ENCODE results near the gene KLHDC7B.

Gene KLHDC7B

DNA sequence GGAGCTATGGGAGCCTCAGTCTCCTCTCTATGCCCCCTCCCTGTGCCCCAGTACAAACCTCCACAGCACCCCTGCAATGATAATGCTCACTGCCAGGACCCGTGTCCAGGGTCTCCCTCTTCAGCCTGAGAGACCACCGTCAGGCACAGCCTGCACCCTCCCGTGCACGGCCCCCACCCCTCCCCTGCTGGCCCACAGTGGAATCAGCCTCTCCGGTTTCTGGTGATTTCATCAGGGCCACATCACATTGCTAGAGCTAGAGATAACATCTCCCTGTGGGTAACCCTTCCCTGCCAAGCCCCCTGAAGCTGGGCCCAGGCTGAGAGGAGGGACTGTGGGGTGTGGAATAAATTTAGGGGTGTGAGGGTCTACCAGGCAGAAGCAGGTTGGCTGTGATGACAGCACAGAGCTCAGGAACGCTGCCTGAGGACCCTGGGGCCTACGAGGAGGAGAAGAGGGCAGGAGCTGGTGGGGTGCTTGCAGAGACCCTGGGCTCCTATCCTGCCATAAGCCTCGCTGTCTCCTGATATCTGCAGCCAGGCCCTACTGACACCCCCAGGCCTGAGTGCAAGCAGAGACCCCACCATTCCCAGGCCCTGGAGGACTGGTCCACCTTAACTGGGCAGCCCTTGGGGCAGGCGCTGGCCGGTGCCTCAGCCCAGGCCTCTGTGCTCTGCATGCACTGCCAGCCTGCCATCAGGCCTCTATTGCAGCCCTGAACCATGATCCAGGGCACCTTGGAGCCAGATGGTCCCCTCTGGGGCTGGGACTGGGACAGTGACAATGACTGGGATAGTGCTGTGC, at the start of gene KLHDC7B:
Gene KLHDC7B, plus strand, starts transcription at position 378 of the 804 bp plus-strand sequence. Its CDS starts 345 bp downstream, at position 723.
- DNase-seq (ENCODE audit: low read depth in 2 of 2, low spot score in 1 of 2), result no peak

DNA sequence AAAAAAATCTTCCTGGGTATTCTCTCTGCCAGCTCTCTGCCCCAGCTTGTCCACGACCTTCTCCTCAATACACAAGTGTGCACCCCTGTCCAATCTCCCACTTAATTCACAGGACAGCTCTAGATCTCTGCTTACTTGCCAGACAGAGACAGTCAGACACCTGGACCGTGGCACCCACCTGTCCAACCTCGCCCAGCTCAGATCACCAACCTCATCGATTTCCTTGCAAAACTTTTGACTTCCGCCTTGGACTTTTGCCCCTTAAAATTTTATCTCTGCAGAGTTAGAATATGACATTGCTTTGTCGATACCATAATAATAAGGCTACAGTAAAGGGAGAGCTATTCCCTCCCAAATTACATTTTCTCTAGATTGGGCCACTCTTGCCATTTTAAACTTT, 48.6 kb upstream of the KLHDC7B start:
- no peak for DNase-seq (ENCODE audit: low read depth in 2 of 2, low spot score in 1 of 2)

DNA sequence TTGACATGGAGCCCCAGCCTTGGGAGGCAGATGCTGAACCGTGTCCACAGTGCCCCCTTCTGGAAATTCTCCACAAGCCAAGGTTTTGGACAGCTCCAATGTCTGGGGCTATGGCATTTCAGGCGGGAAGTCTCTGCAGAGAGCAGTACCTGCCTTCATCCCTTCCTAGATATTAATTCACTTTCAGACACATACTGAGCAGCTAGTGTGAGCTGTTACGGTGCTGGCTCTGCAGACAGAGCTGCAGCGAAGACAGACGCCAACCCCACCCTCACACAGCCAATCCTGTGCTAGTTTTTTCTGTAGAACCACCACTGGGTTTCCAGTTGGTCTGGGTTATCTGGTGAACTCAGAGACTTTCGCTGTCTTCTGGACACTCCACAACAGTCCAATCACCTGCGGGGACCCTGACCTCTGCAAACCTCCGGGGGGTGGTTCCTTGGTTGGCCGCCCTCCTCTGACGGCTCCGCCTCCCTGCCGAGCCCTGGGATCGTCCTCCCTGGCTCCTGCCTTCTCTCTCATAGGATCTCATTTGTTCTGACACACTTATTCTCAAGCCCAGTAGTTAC, 47.3 kb upstream of the KLHDC7B start:
- peak; percentile 42 to 49 for DNase-seq (ENCODE audit: low read depth in 2 of 2, low spot score in 1 of 2)

DNA sequence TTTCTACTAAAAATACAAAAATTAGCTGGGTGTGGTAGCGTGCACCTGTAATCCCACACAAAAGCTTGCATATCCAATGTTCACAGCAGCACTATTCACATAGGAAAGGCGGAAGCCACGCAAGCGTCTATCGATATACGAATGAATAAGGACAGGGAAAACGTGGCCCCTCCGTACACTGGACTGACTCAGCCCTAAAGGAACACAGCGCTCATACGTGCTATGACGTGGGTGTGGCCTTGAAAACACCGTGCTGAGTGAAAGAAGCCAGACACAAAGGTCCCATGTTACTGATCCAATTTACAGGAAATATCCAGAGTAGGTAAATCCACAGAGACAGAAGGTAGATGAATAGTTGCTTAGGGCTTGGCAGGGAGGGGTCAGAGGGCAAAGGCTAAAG, 45.2 kb upstream of the KLHDC7B start:
- DNase-seq (ENCODE audit: low read depth in 2 of 2, low spot score in 1 of 2), result no peak

DNA sequence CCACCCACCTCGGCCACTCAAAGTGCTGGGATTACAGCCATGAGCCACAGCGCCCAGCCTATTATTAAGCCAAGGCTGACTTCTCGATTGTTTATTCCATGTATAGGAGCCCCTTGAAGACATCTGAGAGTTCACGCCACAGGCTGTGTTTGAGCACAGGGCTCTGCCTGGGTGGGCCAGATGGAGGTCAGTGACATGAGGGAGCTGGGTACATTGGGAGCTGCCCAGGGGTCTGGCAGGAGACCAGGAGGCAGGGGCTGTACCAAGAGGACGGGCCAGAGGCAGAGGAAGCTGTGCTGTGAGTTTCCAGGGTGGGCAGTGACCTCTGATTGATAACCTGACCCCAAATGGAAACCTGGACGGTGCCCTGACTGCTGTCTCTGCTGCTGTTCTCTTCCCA, 43.6 kb upstream of the KLHDC7B start:
- no peak for DNase-seq (ENCODE audit: low read depth in 2 of 2, low spot score in 1 of 2)

DNA sequence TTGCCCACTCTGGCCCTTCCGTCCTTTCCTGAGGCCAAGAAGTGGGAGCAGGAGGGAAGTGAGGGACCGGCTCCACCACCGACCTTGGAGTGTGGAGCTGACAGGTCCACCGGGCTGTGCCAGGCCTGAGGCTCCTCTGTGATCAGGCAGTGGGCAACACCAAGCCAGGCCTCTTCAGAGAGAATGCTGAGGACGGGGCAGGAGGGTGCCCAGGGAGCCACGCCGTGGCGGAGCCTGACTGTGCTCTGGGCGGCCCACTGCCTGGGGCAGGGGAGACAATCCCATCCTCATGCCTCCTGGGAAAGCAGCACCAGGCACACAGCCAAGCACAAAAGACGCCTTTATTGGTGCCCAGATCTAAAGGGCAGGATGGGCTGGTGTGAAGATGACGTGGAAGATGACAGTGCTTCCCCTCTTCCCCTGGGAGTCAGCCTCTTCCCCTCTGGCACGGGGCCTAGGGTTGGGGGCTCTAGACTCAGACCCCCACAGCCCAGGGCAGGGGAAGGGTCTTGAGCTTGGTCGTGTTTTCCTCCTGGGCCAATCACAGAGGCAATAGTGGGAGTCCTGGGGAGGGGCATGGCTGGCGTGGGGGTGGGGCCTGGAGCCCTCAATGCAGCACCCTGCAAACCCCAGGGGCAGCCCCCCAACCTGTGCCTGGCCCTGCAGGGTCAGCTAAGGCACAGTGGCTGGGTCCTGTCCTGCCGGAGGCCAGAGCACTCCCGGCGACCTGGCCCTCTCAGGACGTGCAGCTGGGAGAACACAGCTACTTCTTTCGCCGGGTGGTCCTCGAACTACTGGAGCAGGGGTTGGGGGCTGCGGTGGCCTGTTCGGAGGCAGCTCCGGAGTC, 42.8 kb upstream of the KLHDC7B start:
- no peak for DNase-seq (ENCODE audit: low read depth in 2 of 2, low spot score in 1 of 2)

DNA sequence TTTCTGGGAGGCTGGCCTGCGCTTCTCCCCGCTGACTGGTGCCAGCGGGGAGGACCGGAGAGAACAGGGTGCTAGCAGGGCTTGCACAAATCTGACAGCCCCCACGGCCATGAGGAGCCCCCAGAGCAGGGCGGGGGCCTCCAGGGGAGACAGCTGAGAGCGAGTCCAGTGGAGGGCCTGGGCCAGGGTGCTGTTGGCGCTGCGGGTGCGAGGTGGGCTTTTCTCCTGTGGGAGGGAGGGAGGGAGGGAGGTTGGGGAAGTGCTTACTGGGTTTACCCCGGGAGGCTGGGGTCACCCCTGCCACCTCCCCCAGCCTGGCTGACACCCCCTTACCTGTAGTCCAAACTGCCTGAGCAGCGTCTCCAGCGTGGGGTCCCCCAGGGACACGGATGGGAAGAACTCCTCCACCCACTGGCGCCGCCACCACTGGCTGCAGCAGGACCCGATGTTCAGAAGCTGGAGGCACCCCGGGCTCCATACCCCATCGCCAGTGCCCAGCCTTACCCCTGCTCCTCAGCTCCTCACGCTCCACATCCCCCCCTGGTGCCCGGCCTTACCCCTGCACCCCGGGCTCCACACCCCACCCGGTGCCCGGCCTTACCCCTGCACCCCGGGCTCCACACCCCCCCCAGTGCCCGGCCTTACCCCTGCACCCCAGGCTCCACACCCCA, 42.1 kb upstream of the KLHDC7B start:
- DNase-seq (ENCODE audit: low read depth in 2 of 2, low spot score in 1 of 2), result no peak

DNA sequence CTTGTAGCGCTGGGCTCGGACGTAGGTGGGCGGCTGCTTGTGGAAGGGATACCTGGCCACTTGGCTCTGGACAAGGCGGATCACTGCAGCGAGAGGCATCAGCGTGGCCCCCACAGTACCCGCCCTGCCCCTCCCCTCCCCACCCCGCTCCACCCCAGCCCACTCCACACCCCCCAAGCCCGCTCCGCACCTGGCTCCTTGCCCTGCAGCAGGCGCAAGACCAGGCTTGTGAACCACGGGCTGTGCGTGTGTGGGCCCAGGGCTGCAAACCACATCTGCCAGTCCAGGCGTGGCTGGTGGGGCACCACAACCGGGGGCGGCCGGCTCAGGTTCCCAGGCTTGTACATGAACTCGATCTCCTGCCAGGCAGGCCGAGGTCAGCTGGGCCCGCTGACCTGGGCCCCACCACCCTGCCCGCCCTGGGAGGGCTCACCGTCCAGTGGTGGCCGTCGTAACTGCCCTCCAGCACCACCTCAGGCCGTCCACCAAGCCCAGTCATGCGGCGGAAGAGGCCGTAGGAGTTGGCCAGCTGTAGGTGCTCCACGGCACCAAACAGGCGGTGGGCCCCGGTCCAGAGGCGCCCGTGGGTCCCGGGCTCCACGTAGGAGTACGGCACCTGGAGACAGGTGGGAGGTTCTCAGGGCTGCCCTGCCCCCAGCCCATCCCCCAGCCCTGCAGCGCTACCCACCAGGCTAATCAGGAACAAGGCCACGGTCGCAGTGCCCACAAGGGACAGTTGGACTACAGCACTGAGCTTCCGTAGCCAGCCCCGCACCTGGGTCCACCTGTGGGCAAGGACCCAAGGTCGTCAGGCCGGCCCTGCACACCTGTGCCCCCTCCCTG, 41.1 kb upstream of the KLHDC7B start:
- no peak for DNase-seq (ENCODE audit: low read depth in 2 of 2, low spot score in 1 of 2)

DNA sequence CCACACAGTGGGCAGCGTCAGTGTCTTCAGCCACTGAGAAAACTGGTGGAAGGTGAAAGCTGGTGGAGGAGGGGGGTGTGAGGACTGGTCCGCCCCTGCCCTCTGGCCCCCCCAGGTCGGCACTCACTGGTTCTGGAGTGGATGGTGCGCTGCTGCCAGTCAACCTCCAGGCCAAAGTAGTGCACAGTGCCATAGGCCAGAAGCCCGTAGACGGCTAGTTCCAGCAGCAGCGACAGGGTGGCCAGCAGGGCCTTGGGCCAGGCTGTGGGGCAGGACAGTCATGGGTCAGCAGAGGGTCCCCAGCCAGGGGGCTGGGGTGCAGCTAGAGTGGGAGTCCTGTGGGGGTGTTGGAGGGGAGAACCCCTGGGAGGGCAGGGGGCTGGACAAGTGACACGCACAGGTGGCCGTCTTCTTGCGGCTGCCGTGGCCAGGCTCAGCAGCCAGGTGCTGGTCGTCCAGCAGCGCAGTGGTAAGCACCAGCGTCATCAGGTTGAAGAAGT, 40.4 kb upstream of the KLHDC7B start:
- DNase-seq (ENCODE audit: low read depth in 2 of 2, low spot score in 1 of 2), result no peak

DNA sequence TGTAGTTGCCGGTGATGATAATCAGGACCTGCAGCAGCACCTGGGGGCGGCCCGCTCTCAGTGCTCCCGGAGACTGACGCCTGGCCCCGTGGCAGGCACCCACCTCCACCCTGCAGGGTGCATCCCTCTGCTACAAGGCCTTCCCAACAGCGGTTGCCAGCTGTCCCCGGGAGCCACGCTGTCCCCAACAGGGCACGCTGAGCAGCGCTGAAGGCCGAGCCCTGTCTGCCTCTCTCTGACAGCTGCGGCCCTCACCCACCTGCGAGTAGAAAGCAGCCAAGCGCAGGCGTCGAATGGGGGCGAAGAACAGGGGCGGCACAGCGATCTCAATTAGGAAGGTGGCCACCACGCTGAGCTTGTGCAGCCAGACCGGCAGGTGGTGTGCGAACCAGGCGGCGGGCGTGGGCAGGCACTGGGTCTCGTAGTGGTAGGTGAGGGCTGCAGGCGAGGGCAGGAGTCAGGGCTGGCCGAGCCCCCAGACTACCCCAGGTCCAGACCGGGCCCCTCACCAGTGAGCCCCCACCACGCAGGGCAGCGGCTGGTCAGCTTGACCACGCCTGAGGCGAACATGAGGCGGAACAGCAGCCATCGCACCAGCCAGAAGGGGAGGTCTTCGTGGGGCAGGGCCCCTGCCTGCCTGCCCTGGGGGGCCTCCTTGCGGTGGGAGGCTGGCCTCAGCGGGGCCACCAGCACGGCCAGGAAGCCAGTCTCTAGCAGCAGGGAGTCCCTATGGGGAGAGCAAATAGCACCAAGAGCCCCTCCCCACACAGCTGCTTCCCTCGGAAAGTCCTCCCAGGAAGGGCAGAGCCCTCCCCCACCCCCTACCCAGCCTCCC, 39.7 kb upstream of the KLHDC7B start:
- DNase-seq (ENCODE audit: low read depth in 2 of 2, low spot score in 1 of 2), result no peak

DNA sequence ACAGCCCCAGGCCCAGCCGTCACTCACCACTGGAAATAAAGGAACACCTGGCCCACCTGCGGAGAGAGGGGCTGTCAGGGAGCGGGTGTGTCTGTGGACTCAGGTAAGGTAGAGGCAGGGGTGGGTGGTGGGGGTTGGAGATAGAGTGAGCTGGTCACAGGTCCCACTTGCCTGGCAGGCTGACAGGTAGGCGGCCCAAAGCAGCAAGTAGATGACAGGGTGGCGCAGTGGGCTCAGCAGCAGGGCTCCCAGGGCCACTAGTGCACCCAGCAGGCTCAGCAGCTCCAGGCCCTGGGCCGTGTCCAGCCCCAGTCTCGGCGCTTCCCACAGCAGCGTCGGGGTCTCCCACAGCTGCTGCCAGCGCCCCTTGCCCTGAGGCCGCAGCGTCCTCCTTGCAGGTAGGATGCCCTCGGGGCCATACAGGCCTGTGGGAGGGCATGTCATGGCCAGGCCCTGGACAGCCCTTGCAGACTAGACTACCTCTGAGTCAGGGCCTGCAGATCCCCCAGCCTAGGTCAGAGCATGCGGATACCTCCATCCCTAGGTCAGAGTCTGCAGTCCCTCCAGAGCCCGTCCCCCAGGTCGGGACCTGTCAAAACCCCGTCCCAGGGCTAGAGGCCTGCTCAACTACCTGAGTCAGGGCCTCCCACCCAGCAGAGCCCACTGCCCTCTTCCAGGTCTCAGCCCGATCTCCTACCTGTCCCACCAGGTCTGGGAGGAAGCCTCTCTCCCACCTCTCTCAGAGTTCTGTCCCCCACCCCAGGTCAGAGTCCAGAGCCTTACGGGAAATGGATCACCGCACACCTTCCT, 38.9 kb upstream of the KLHDC7B start:
- no peak for DNase-seq (ENCODE audit: low read depth in 2 of 2, low spot score in 1 of 2)

DNA sequence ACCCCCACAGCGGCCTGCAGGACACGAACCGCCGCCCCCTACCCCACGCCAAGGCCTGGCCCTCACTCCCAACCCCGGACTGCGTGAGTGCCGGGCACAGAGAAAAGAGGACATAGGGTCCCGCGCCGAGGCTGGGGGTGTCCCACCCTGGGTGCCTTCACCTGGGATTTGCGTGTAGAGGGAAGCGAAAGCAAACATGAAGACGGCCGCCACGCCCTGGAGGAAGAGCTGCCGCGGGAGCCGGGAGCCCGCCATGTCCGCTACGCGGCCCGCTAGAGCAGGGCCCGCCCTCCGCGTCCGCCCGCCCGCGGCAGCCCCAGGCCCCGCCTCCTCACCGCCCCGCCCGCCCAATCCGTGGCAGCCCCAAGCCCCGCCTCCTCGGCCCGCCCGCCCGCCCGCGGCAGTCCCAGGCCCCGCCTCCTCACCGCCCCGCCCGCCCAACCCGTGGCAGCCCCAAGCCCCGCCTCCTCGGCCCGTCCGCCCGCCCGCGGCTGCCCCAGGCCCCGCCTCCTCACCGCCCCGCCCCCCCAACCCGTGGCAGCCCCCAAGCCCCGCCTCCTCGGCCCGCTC, 38.2 kb upstream of the KLHDC7B start, which contains the start of gene LMF2:
Gene LMF2, minus strand, starts transcription at position 282 of the 570 bp plus-strand sequence. Its CDS starts 27 bp downstream, at position 255.
- DNase-seq (ENCODE audit: low read depth in 2 of 2, low spot score in 1 of 2), result peak; percentile 79 to 87

DNA sequence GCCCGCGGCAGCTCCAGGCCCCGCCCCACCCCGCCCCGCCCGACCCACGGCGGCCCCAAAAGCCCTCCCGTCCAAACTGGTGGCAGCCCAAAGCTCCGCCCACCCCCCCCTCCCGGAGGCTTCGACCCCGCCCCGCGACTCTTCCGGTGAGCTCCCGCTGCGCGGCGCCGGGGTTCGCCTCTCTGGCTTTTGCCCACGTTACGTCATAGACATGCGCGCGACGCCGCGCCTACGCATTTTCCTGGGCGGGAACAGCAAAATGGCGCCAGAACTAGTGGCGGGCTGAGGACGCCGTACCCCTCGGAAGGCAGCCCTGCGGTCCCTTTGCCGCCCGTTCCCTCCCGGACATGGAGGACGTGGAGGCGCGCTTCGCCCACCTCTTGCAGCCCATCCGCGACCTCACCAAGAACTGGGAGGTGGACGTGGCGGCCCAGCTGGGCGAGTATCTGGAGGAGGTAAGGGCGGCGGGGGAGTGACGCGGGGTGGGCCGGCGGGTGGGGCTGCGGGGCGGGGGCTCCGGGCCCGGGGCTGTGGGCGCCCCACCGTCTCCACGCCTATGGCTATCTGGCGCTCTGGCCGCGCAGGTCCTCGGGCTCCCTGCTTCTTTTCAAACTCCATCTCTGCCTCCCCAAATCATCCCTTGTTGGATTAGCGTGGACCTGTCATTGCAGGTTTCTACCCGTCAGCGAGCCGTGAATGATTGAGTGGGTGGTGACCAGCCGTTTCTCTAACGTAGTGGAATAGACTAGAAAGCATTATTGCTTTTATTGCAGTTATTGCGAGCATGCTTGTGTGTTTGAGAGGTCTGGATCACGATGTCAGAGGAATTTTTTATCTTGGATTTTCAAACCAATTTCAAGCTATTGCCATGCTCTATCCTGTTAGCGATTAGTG, 37.5 kb upstream of the KLHDC7B start, which contains the start of gene NCAPH2:
Gene NCAPH2, plus strand, starts transcription at position 234 of the 894 bp plus-strand sequence. Its CDS starts 114 bp downstream, at position 348.
- DNase-seq (ENCODE audit: low read depth in 2 of 2, low spot score in 1 of 2), result peak; percentile 96 to 97

DNA sequence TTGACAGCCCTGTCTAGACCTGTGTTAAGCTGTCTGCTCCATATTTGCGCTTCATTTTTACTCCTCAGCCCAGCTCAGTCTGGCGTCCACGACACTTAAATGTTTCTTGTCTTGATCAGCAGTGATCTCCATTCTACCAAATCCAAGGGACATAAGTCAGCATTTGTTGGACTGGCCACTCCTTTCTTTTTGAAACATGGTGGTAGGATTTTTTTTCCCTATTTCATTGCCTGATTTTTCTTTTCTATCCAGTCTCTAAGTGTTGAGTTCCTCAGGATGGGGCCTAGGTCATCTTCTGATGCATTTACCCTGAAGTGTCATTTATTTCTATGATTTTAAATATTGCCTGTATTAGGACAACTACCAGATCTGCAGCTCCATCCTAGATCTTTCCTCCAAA, 36.8 kb upstream of the KLHDC7B start:
- DNase-seq (ENCODE audit: low read depth in 2 of 2, low spot score in 1 of 2), result no peak

DNA sequence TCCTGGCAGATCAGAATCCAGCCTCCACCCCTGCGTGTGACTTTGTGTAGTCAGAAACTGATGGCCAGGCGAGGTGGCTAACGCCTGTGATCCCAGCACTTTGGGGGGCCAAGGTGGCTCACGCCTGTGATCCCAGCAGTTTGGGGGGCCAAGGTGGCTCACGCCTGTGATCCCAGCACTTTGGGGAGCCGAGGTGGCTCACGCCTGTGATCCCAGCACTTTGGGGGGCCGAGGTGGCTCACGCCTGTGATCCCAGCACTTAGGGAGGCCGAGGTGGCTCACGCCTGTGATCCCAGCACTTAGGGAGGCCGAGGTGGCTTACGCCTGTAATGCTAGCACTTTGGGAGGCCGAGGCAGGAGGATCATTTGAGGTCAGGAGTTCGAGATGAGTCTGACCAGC, 32.5 kb upstream of the KLHDC7B start:
- DNase-seq (ENCODE audit: low read depth in 2 of 2, low spot score in 1 of 2), result no peak

DNA sequence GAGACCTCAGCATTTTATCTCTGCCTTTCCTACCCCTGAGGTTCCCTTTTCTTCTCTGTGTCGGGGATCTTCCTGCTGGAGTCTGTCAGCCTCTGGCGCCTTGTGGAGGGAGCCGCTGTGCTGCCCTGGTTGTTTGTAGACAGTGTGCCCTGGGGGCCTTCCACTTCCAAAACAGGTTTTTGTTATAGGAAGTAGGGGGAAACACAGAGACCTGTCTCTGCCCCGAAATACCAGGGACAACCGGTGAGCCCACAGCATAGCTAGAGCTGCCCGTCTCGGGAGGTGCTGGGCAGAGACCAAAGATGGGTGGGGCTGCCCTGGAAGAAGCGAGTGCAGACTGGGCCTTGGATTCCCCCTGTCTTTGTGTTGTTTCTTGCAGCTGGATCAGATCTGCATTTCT, 29.6 kb upstream of the KLHDC7B start:
- DNase-seq (ENCODE audit: low read depth in 2 of 2, low spot score in 1 of 2), result no peak

DNA sequence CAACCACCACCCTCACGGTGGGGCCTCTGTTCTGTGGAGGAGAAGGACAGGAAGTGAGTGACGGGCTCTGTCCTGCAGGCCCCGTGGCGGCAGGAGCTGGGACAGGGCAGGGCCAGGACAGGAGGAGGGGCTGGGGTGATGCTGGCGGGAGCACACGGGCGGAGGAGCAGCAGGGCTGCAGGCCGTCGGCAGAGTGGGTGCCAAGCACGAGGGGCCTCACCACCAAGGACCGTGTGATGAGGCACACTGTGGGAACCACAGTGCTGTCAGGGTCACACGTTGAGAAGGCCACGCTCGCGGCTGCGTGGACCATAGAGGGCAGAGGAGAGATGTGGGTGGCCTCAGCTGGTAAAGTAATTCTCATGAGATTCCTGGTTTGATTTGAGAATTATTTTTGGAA, 28.8 kb upstream of the KLHDC7B start:
- no peak for DNase-seq (ENCODE audit: low read depth in 2 of 2, low spot score in 1 of 2)
